Activated CD4-positive, alpha-beta T cell treated with anti-CD3 and anti-CD28 coated beads, Interleukin-2, amount 10 ng/mL, durations not matched to agents 7 days and 5 days (primary cell): ENCODE results near the gene CTCFL. TPM values are rescaled to one million over a fixed set of nuclear protein-coding genes. Genes with fewer than 3 reads are reported as not detected.
"Not testable (repeated sequence)": the region's sequence is repeated elsewhere in the genome, so short reads cannot be mapped to it uniquely, and the experiment has no call there.

Experiments used
- CTCF ChIA-PET: fragments of 350-600 bp; sonication (Branson Sonifier 250); formaldehyde crosslinking; loops from one replicate; lab custom pipeline; 2021; ENCODE audit warnings: antibody characterized with exemption; lab: Charles Lee
- POLR2A ChIA-PET: fragments of 350-600 bp; sonication (Branson Sonifier 250); formaldehyde crosslinking; loops from one replicate; lab custom pipeline; 2021; ENCODE audit warnings: antibody characterized with exemption; lab: Charles Lee
- DNase-seq: peaks from one replicate; pipeline ENCODE4 v3.0.0-alpha.2; 2020
- H3K27ac Mint-ChIP-seq: one replicate; pipeline ENCODE4 v1.8.0; 2021; ENCODE audit warnings: mild to moderate bottlenecking, moderate library complexity, mixed read lengths
- H3K27me3 Mint-ChIP-seq: one replicate; pipeline ENCODE4 v1.8.0; 2021; ENCODE audit warnings: mixed read lengths
- H3K36me3 Mint-ChIP-seq: one replicate; pipeline ENCODE4 v1.8.0; 2021; ENCODE audit warnings: low read depth, mixed read lengths
- H3K4me1 Mint-ChIP-seq: one replicate; pipeline ENCODE4 v1.8.0; 2021; ENCODE audit warnings: mixed read lengths
- H3K4me3 Mint-ChIP-seq: one replicate; pipeline ENCODE4 v1.8.0; 2021; ENCODE audit warnings: mild to moderate bottlenecking, moderate library complexity, mixed read lengths
- H3K9me3 Mint-ChIP-seq: one replicate; pipeline ENCODE4 v1.8.0; 2021; ENCODE audit warnings: mixed read lengths
- total RNA-seq, 2 experiments: library from RNA; stranded (reverse); gene quantifications; one replicate each; pipeline ENCODE4 v1.2.3, GENCODE V29; 2021

Gene CTCFL
- total RNA-seq, 2 experiments from 2014 or later: not detected

DNA sequence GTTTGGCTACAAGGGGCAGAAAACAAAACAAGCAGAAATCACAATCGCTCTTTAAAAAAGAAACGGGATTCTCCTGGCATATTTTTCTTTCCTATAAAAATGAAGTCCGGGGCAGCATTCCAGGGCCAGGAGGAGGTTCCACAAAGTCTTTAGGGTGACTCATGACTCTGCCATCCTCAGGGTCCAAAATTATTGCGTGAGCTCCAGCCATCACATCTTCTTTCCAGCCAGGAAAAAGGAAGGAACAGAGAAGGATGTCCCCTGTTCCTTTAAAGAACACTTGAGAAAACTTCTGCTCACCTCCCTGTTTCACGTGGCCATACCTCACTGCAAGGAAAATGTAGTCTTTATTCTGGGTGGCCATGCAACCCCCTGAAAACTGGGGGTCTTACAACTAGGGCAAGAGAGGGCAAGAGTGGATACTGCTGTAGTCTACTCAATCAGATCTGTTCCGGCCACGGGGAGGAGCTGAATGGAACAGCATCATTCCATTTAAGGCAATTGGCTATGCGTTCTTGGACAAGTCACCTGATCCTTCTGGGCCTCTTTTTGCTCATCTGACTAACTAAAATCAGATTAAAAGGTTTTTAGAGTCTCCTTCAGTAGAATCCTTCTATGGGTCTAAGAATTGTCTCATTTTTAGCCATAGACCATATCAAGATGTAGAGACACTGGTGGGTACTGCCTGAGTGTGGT, 49.4 kb downstream of the CTCFL start:
- H3K9me3 Mint-ChIP-seq: no peaks in the 10 kb centered on the region
- peaks cover 8% of the 10 kb centered on the region for H3K27me3 Mint-ChIP-seq
- no peak for DNase-seq
- H3K36me3 Mint-ChIP-seq: no peaks in the 10 kb centered on the region
- peaks cover 26% of the 10 kb centered on the region for H3K4me1 Mint-ChIP-seq
- H3K4me3 Mint-ChIP-seq: no peak overlapping the region
- no peak overlapping the region for H3K27ac Mint-ChIP-seq
- ChIA-PET CTCF (no interaction called here), POLR2A (no interaction called here)

DNA sequence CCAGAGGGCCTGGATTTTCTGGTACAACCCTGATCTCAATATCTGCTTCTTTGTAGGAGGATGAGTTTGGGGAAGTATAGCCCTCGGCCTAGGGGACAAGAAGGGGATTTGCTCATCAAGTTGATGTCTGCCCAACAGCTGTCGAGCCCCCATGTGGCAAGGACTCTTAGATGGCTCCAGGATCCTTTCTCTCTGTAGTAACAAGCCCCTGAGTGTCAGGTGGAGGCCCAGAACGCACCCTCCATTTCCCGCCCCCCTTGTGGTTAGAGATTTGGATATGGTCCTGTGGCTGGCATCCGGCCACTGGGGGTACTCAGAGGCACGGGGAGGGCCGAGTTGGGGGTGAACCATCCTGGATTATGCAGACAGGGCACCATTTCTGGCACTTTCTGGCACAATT, 50.1 kb downstream of the CTCFL start:
- DNase-seq: no peak
- H3K4me1 Mint-ChIP-seq: peaks cover 25% of the 10 kb centered on the region
- peaks cover 8% of the 10 kb centered on the region for H3K27me3 Mint-ChIP-seq
- no peaks in the 10 kb centered on the region for H3K36me3 Mint-ChIP-seq
- ChIA-PET CTCF (interaction anchor here (0.6 kb wide), 1 partner anchor 14 kb away, joined by 4 read pairs; no protein-coding TSS in a partner anchor), POLR2A (no interaction called here)
- H3K9me3 Mint-ChIP-seq: no peaks in the 10 kb centered on the region
- H3K27ac Mint-ChIP-seq: no peak overlapping the region
- no peak overlapping the region for H3K4me3 Mint-ChIP-seq

DNA sequence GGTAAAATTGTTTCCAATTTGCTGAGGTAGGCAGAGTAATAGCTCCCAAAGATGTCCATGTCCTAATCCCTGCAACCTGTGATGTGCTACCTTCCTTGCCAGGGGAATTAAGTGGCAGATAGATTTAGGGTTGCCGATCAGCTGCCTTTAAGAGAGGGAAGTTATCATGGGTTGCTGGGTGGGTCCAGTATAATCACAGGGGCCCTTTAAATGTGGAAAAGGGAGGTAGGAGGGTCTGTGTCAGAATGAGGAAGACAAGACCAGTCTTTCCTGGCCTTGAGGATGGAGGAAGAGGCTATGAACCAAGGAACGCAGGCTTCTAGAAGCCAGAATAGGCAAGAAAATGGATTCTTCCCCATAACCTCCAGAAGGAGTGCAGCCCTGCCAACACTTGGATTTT, 50.7 kb downstream of the CTCFL start:
- no peak overlapping the region for H3K4me3 Mint-ChIP-seq
- H3K9me3 Mint-ChIP-seq: no peaks in the 10 kb centered on the region
- ChIA-PET CTCF (interaction anchor here (0.6 to 2.6 kb wide), 3 partner anchors 15 to 30 kb away, joined by 3 to 8 read pairs (median 4); no protein-coding TSS in a partner anchor), POLR2A (no interaction called here)
- peaks cover 25% of the 10 kb centered on the region for H3K4me1 Mint-ChIP-seq
- no peak for DNase-seq
- no peak overlapping the region for H3K27ac Mint-ChIP-seq
- H3K27me3 Mint-ChIP-seq: peaks cover 6% of the 10 kb centered on the region
- no peaks in the 10 kb centered on the region for H3K36me3 Mint-ChIP-seq

DNA sequence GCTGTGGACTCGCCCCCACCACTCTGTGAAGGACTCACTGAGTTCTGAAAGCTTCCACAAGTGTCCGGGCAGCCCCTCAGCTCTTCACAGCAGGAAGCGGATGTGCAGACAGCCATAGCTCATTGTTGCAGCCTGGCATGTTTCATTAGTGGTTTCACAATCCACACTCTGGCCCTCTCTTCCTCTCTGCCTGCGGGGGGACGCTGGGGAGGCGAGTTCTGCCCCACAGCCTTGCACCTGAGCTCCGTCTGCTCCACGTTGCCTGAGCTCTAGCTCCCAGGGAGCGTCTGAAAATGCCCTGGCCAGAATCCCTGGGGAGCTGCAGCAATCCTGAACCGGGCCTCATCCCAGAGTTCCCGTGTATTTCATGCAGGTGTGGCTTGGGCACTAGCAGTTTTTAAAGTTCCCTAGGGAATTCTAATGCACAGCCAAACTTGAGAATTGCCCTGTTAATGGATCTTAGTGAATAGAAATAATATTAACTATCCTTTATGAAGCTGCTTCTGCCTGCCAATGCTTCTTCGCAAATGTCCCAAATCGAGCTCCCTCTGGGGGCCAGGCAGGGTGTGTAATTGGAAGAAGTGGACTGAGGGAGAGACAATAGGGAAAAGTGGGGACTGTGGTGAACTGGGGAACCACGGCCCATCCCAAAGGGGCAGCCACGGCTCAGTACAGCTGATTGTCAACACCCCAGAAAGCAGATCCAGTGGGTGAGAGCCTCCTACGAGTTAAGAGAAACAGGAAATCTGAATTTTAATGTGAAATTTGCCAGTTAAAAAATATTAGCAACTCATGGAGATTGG, 51.5 kb downstream of the CTCFL start:
- no peak overlapping the region for H3K4me3 Mint-ChIP-seq
- peak overlapping the region; percentile 19 for H3K27ac Mint-ChIP-seq

DNA sequence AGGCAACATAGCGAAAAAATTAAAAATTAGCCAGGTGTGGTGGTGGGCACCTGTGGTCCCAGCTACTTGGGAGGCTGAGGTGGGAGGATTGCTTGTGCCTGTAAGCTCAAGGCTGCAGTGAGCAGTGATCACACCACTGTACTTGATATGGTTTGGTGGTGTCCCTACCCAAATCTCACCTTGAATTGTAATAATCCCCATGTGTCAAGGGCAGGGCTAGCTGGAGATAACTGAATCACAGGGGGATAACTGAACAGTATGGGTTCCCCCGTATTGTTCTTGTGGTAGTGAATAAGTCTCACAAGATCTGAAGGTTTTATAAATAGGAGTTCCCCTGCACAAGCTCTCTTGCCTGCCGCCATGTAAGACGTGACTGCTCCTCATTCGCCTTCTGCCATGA, 52.5 kb downstream of the CTCFL start:
- H3K9me3 Mint-ChIP-seq, H3K27ac Mint-ChIP-seq, POLR2A ChIA-PET, H3K4me3 Mint-ChIP-seq, DNase-seq, H3K36me3 Mint-ChIP-seq, H3K27me3 Mint-ChIP-seq: not testable (repeated sequence)
- peaks cover 25% of the 10 kb centered on the region for H3K4me1 Mint-ChIP-seq
- CTCF ChIA-PET: interaction anchor here (0.8 to 2.6 kb wide), 4 partner anchors 17 to 91 kb away, joined by 3 to 8 read pairs (median 4); no protein-coding TSS in a partner anchor

More for the DNA sequence above, 51.5 kb downstream of the CTCFL start:
- no peaks in the 10 kb centered on the region for H3K9me3 Mint-ChIP-seq
- POLR2A ChIA-PET: no interaction called here
- H3K27me3 Mint-ChIP-seq: peaks cover 3% of the 10 kb centered on the region
- H3K4me1 Mint-ChIP-seq: peaks cover 25% of the 10 kb centered on the region
- H3K36me3 Mint-ChIP-seq: no peaks in the 10 kb centered on the region
- peak; percentile 30 for DNase-seq
- CTCF ChIA-PET: interaction anchor here (0.8 to 2.6 kb wide), 4 partner anchors 18 to 92 kb away, joined by 3 to 8 read pairs (median 4); no protein-coding TSS in a partner anchor

DNA sequence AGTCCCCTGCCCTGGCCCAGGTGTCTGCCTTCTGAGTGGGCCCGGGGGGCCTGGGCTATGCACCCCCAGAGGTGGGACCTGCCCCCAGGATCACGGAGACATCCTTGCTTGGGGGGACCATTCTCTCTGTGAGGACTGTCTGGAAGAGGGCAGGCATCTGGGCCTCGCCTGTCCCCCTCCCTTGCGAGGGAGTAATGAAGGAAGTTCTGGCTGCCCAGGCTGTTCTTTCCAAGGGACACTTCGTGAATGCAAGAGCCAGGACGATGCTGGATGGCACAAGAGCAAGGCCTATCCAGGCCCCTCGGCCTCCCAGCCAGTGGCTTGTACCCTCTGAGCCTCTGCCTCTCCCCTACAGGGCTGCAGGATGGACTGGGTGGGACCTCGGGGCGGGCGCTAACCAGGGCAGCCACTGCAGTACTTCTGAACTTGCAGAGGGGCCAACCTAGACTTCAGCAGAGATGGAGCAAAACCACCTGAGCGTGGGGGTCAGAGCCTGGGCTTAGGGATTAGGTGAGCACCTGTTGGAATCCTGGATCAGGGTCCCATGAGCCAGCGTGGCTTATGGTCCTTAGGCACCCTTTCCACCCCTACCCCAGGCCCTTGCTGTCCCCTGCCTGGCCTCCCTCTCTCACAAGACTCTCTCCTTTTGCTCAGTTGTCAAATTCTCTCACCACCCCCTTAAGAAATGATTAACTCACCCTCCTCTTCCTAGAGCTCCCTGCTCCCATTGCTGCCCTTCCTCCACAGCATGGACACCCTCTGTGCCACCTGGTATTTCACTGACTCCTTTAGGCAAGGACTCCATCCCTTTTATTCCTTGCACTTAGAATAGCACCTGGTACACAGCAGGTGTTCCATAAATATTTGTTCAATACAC, 53.2 kb downstream of the CTCFL start:
- no peak for DNase-seq
- Mint-ChIP-seq H3K27me3 (no peaks in the 10 kb centered on the region), H3K36me3 (no peaks in the 10 kb centered on the region), H3K9me3 (no peaks in the 10 kb centered on the region), H3K4me1 (peaks cover 23% of the 10 kb centered on the region), H3K4me3 (no peak overlapping the region), H3K27ac (no peak overlapping the region)
- ChIA-PET CTCF (interaction anchor here (1.1 to 2.6 kb wide), 2 partner anchors 17 to 32 kb away, joined by 3 to 8 read pairs; no protein-coding TSS in a partner anchor), POLR2A (no interaction called here)

DNA sequence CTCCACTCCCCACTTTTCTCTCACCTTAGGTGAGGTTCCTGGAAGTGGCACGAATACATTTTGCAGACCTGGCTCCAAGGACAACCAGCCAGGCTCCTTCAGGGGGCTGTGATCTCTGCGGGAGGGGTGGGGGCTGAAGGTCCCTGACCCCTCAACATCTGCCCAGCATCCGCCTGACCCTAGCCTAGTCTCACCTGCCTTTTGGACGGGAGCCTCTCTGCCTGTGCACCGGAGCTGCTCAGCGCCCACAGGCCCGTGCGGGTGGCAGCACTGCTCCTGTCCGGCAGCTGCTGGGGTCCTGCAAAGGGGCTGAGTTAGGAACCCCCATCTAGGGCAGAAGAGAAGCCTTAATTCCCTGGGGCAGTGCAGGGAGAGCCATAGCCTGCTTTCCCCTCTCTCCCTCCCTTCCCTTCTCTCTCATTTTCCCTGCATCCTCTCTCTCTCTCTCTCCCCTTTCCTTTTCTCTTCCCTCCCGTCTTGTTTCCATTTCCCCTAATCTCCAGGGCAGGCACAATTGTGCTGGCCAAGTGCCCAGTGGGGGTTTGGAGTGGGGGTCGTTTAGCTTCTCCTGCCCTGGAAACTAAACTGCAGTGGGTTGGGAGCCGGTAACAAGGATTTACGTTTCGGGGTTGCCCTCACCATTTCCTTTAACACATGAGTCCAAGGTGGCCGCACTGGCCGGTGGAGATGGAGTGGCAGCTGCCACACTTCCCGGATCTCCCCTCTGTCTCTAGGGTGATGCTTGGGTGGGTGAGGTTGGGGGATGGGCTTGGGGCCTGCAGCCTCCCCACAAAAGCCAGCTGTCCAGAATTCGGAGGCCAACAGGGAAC, 54.1 kb downstream of the CTCFL start:
- peaks cover 19% of the 10 kb centered on the region for H3K4me1 Mint-ChIP-seq
- no peaks in the 10 kb centered on the region for H3K9me3 Mint-ChIP-seq
- POLR2A ChIA-PET: no interaction called here
- H3K27ac Mint-ChIP-seq: no peak overlapping the region
- no peaks in the 10 kb centered on the region for H3K27me3 Mint-ChIP-seq
- H3K4me3 Mint-ChIP-seq: no peak overlapping the region
- CTCF ChIA-PET: no interaction called here
- H3K36me3 Mint-ChIP-seq: no peaks in the 10 kb centered on the region
- DNase-seq: no peak

DNA sequence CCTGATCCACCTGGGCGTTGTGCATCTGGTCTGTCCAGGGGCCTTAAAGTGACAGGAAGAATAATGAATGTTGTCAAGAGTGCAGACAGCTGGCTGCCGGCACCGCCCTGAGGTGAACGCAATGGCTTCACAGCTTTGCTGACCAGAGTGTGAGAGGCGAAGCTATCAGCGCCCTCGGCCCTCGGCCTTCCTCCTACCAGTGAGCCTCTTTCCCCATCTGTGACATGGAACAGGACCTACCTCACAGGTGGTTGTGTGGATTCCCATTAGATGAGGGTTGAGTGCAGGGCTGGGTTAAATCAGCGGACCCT, 54.8 kb downstream of the CTCFL start:
- no peak overlapping the region for H3K4me3 Mint-ChIP-seq
- H3K36me3 Mint-ChIP-seq: no peaks in the 10 kb centered on the region
- no peak for DNase-seq
- ChIA-PET CTCF (no interaction called here), POLR2A (no interaction called here)
- peaks cover 14% of the 10 kb centered on the region for H3K4me1 Mint-ChIP-seq
- no peaks in the 10 kb centered on the region for H3K9me3 Mint-ChIP-seq
- no peak overlapping the region for H3K27ac Mint-ChIP-seq
- no peaks in the 10 kb centered on the region for H3K27me3 Mint-ChIP-seq

DNA sequence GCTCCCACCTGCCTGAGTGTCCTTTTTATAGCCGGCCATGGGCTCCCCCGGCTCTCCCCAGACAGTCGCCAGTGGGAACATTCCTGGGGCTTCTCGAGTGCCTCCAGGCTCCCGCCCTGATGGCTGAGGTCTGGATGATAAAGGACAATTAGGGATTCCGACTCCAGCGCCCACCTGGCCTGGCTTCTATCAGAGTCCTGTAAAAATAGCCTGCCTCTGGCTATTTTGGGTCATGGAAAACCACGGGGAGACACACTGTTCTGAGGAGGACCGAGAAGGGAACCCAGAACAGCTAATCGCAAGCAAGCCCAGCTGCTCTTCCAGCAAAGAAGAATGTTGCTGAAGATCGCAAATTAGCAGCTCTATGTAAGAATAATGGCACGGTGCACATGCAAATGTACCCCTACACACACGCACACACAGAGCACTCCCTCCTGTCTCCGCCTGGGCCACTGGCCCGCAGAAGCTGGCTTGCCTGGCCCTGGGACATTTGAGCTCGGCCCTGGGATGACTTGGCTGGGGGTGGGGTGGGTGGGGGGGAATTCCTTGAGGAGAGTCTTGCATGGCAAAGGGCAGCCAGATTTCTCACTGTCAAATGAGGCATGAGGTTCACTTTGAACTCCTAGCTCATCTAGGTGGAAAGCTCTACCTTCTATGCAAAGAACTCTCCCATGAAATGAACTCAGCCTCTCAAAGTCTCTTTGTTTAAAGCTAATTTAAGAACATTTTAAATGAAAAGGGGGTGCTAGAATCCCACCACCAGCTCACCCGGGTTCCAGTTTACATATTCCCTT, 55.3 kb downstream of the CTCFL start:
- no peaks in the 10 kb centered on the region for H3K9me3 Mint-ChIP-seq
- ChIA-PET CTCF (no interaction called here), POLR2A (no interaction called here)
- no peaks in the 10 kb centered on the region for H3K36me3 Mint-ChIP-seq
- H3K27ac Mint-ChIP-seq: no peak overlapping the region
- no peaks in the 10 kb centered on the region for H3K27me3 Mint-ChIP-seq
- DNase-seq: no peak
- peaks cover 17% of the 10 kb centered on the region for H3K4me1 Mint-ChIP-seq
- H3K4me3 Mint-ChIP-seq: no peak overlapping the region

DNA sequence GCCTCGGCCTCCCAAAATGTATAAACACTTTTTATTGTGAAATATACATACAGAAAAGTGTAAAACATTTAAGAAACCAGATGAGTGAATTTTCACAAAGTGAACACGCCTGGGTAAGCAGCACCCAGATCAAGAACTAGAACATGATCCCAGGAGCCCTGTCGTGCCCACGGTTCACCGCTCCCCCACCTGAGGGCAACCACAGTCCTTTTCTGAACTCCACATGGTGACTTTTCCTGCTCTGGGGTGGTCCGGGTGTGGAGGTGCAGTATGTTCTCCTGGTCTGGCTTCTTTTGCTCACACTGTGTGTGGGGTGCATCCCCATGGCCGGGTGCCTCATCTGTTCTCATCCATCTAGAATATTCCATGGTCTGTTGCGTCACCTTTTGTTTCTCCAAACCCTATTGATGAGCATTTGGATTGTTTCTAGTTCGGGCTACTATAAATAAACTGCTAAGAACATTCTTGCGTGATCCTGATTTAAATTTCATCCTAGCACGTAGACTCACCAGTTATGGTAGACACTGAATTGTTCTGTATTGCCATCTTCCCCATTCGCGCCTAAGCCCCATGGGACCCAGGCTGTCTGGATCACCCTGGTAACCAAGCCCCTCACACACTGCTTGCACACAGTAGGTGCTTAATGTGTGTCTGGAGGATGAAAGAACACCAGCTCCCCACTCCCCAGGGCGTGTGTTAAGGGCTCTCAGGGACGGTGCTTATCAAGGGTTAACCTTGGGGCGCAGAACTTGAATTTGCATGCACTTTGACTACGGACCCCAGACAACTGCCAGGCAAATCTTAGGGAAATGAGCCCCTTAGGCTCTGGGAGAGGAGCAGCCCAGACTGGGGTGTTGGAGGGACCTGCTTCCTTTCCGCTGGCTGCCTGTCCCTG, 56.2 kb downstream of the CTCFL start:
- Mint-ChIP-seq H3K4me3 (no peak overlapping the region), H3K36me3 (no peaks in the 10 kb centered on the region), H3K4me1 (peaks cover 16% of the 10 kb centered on the region), H3K27ac (no peak overlapping the region), H3K9me3 (no peaks in the 10 kb centered on the region), H3K27me3 (no peaks in the 10 kb centered on the region)
- POLR2A ChIA-PET: no interaction called here
- CTCF ChIA-PET: no interaction called here
- no peak for DNase-seq

DNA sequence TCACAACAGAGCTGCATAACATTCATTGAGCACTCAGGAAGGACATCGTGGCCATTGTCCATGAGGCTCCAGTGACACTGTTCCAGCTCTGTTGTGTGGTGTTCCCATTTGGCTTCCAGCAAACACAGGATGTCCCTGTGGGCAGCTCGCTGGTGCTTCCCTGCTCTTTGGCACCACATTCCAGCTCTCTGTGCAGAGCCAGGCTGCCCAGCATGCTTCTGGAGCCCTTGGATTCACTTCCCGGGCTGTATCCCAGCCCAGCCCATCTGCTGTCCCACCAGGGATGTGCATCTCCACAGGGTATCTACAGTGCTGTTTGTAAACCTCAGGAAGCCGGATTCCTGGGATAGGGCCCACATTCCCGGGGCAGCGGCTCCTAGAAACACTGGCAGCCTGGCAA, 57.2 kb downstream of the CTCFL start:
- Mint-ChIP-seq H3K27me3 (no peaks in the 10 kb centered on the region), H3K9me3 (no peaks in the 10 kb centered on the region), H3K4me1 (peaks cover 13% of the 10 kb centered on the region), H3K36me3 (no peaks in the 10 kb centered on the region), H3K4me3 (no peak overlapping the region), H3K27ac (no peak overlapping the region)
- no peak for DNase-seq
- ChIA-PET POLR2A (no interaction called here), CTCF (no interaction called here)
